RWPE2 (cell line): Measurements from ENCODE around the gene ZNF804B.

Source experiments
- ATAC-seq: fragments of 200-7000 bp; cut with Tn5 transposase; 3 replicates; pipeline ENCODE4 v1.9.1; 2021; ENCODE audit warnings: low read depth
- DNase-seq: peaks from one replicate; pipeline ENCODE4 v3.0.0-alpha.2; 2020; ENCODE audit warnings: low spot score
- H3K27ac ChIP-seq: fragments of 450-650 bp; 2 replicates; pipeline ENCODE4 v1.5.1; 2017; ENCODE audit warnings: mild to moderate bottlenecking; ENCODE audit not compliant: poor library complexity, severe bottlenecking
- H3K27me3 ChIP-seq: fragments of 250-450 bp; sonication (Bioruptor Pico); 2 replicates; pipeline ENCODE4 v1.5.1; 2021; ENCODE audit warnings: mild to moderate bottlenecking, moderate library complexity; ENCODE audit not compliant: insufficient read depth, poor library complexity, severe bottlenecking
- H3K36me3 ChIP-seq: fragments of 250-450 bp; sonication (Bioruptor Pico); 2 replicates; pipeline ENCODE4 v1.5.1; 2020; ENCODE audit warnings: low read depth, mild to moderate bottlenecking, moderate library complexity
- H3K4me1 ChIP-seq: fragments of 250-450 bp; sonication (Bioruptor Pico); 2 replicates; pipeline ENCODE4 v1.5.1; 2021; ENCODE audit warnings: mild to moderate bottlenecking, moderate library complexity; ENCODE audit not compliant: insufficient read depth, poor library complexity, severe bottlenecking
- H3K4me3 ChIP-seq: fragments of 250-450 bp; sonication (Bioruptor Pico); 2 replicates; pipeline ENCODE4 v1.5.1; 2021; ENCODE audit warnings: mild to moderate bottlenecking, moderate library complexity; ENCODE audit not compliant: severe bottlenecking
- H3K9me3 ChIP-seq: fragments of 250-450 bp; sonication (Bioruptor Pico); 2 replicates; pipeline ENCODE4 v1.5.1; 2021; ENCODE audit warnings: mild to moderate bottlenecking, moderate library complexity; ENCODE audit not compliant: severe bottlenecking
- TF ChIP-seq, protein P1 (sequence below): fragments of 450-650 bp; IDR thresholded peaks from one replicate; pipeline ENCODE4 v1.5.1; 2017; ENCODE audit warnings: mild to moderate bottlenecking, moderate library complexity; ENCODE audit not compliant: poor library complexity, severe bottlenecking

Gene ZNF804B

DNA sequence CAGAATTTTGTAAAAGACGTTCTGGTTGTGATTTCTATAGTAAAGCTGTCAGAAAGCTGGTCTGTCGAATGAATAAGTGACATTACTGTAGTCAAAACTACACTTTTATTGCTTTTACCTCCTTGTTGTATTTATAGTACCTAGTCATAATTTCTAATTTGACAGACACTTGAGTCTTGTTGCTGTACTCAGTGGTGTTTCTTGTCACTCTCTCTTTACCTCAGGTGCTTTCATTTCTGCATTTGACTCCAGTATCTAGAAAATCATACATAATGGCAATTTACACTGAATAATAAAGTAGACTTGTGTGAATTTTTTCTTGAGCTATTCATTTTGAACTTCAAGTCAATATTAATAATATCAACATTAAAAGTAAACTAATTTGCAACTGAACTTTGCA, 293.6 kb downstream of the ZNF804B start:
- TF ChIP-seq, protein P1, sequence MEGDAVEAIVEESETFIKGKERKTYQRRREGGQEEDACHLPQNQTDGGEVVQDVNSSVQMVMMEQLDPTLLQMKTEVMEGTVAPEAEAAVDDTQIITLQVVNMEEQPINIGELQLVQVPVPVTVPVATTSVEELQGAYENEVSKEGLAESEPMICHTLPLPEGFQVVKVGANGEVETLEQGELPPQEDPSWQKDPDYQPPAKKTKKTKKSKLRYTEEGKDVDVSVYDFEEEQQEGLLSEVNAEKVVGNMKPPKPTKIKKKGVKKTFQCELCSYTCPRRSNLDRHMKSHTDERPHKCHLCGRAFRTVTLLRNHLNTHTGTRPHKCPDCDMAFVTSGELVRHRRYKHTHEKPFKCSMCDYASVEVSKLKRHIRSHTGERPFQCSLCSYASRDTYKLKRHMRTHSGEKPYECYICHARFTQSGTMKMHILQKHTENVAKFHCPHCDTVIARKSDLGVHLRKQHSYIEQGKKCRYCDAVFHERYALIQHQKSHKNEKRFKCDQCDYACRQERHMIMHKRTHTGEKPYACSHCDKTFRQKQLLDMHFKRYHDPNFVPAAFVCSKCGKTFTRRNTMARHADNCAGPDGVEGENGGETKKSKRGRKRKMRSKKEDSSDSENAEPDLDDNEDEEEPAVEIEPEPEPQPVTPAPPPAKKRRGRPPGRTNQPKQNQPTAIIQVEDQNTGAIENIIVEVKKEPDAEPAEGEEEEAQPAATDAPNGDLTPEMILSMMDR: no peak
- Histone ChIP-seq H3K27ac (no peak overlapping the region), H3K9me3 (no peaks in the 10 kb centered on the region), H3K4me1 (no peaks in the 10 kb centered on the region), H3K4me3 (no peak overlapping the region), H3K27me3 (no peaks in the 10 kb centered on the region), H3K36me3 (no peaks in the 10 kb centered on the region)
- DNase-seq (no peak), ATAC-seq (no peak)

DNA sequence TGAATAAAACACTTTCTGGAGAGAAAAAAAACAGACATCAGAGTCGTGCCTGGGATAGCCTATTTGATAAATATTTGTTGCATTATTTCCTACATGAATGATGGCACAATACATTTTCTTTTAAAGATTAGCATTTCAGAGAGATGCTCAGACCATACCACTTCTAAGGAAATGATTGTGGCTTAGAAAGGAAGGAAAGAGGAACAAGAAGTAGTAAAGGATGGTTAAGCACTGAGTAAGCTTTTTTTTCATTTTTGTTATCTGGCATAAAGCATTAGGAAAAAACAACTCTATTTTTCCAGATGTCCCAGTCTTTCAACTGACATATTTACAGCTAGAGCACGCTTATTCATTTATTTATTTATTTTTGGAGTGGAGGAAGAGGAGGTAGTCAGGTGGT, 294.9 kb downstream of the ZNF804B start:
- TF ChIP-seq, protein P1: no peak
- Histone ChIP-seq H3K27me3 (no peaks in the 10 kb centered on the region), H3K9me3 (no peaks in the 10 kb centered on the region), H3K4me1 (no peaks in the 10 kb centered on the region), H3K27ac (no peak overlapping the region), H3K4me3 (no peak overlapping the region), H3K36me3 (no peaks in the 10 kb centered on the region)
- ATAC-seq: no peak
- DNase-seq: no peak

DNA sequence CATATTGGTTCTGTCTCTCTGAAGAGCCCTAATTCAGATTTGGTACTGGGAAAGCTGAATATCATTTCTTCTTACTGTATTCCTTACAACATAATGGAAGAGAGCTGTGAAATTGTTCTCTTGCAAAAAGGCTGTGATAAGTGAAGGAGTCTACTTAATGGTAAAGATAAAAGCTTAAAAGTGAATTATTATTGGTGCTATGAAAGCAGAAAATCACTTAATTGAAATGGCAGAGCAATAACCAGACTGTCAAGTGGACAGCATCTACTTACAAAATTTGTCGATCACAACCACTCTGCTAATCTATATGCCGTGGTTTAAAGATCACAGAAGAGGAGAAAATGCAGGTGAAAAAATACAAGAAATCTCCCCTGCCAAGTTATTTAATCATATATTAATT, 300.7 kb downstream of the ZNF804B start:
- H3K27me3 ChIP-seq: no peaks in the 10 kb centered on the region
- TF ChIP-seq, protein P1: no peak
- no peak overlapping the region for H3K4me3 ChIP-seq
- H3K4me1 ChIP-seq: no peaks in the 10 kb centered on the region
- DNase-seq: no peak
- no peak for ATAC-seq
- no peaks in the 10 kb centered on the region for H3K9me3 ChIP-seq
- H3K36me3 ChIP-seq: no peaks in the 10 kb centered on the region
- no peak overlapping the region for H3K27ac ChIP-seq

DNA sequence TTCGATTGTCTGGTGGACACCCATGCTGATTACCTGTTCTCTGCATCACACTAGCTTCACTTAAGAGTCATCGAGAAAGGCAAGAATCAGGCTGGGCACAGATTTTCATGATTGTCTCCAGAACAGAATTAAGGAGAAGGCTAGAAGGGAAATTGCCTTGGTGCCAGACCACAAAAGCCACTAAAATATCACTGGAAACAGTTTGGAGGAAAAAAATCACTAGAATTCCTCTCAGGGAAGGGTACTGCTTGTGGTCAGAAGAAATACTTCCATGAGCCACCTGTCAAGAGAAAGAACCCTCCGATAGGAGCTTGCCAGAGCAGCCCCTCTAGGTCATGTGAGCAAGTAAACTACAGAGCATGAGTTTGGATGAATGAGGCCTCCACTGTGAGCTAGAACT, 305.3 kb downstream of the ZNF804B start:
- ATAC-seq: no peak
- TF ChIP-seq, protein P1: no peak
- H3K27me3 ChIP-seq: no peaks in the 10 kb centered on the region
- no peak overlapping the region for H3K4me3 ChIP-seq
- no peaks in the 10 kb centered on the region for H3K9me3 ChIP-seq
- no peak for DNase-seq
- H3K36me3 ChIP-seq: no peaks in the 10 kb centered on the region
- H3K4me1 ChIP-seq: no peaks in the 10 kb centered on the region
- H3K27ac ChIP-seq: no peak overlapping the region

DNA sequence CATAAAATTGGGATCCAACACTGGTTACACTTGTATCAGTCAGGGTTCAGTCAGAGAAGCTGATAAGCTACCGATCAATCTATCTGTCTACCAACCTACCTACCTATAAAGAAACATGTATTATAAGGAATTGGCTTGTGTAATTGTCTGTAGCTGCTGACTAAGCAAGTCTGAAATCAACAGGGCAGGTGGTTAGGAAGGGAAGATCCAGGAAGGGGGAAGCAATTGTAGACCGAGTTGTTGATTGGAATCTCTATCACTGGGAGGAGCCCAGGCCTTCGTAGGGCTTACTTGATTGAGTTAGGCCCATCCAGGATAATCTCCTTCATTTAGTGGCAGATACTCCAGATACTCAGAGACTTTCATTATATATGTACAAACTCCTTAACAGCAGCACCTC, 307.5 kb downstream of the ZNF804B start:
- Histone ChIP-seq H3K4me3 (no peak overlapping the region), H3K36me3 (no peaks in the 10 kb centered on the region), H3K9me3 (no peaks in the 10 kb centered on the region), H3K27ac (no peak overlapping the region), H3K4me1 (no peaks in the 10 kb centered on the region), H3K27me3 (no peaks in the 10 kb centered on the region)
- no peak for DNase-seq
- TF ChIP-seq, protein P1: no peak
- no peak for ATAC-seq
